HG02885 (cell line): Measurements from ENCODE around the gene TCF7L2.

ENCODE experiments used
- ATAC-seq: cut with Tn5 transposase; IDR thresholded peaks from one replicate; pipeline ENCODE4 v1.9.1; 2021; ENCODE audit warnings: mild to moderate bottlenecking; ENCODE audit not compliant: unreplicated experiment, poor library complexity

Gene TCF7L2

GRCh38 chr10:112945811-112946210 lies 4.2 kb upstream of the TCF7L2 start:
- ATAC-seq = no peak

GRCh38 chr10:112946649-112947048 lies 3.4 kb upstream of the TCF7L2 start:
- ATAC-seq = no peak

- ATAC-seq = no peak
Observed at GRCh38 chr10:112948196-112948595, 1.9 kb upstream of the TCF7L2 start.

- no peak for ATAC-seq
Observed at GRCh38 chr10:112949143-112949823, 764 bp upstream of the TCF7L2 start.

GRCh38 chr10:112950714-112951358 lies 789 bp downstream of the TCF7L2 start:
- ATAC-seq = no peak

- no peak for ATAC-seq
Observed at GRCh38 chr10:112951359-112952281, 1.6 kb downstream of the TCF7L2 start.

GRCh38 chr10:112952282-112953173 lies 2.5 kb downstream of the TCF7L2 start:
- no peak for ATAC-seq

- ATAC-seq = no peak
Observed at GRCh38 chr10:112953174-112954159, 3.4 kb downstream of the TCF7L2 start.

GRCh38 chr10:112954974-112955581 lies 5.0 kb downstream of the TCF7L2 start:
- ATAC-seq = no peak

GRCh38 chr10:112955582-112956421 lies 5.8 kb downstream of the TCF7L2 start:
- no peak for ATAC-seq

- no peak for ATAC-seq
Observed at GRCh38 chr10:112956631-112957350, 6.7 kb downstream of the TCF7L2 start.

GRCh38 chr10:112957640-112958092 lies 7.6 kb downstream of the TCF7L2 start:
- no peak for ATAC-seq

- ATAC-seq = no peak
Observed at GRCh38 chr10:112958275-112958995, 8.4 kb downstream of the TCF7L2 start.

GRCh38 chr10:112959207-112959838 lies 9.3 kb downstream of the TCF7L2 start:
- no peak for ATAC-seq

- no peak for ATAC-seq
Observed at GRCh38 chr10:112960151-112960681, 10.2 kb downstream of the TCF7L2 start.

- no peak for ATAC-seq
Observed at GRCh38 chr10:112961609-112962008, 11.6 kb downstream of the TCF7L2 start.
